ENCODE results near the gene TMEM272. TPM values are rescaled to one million over a fixed set of nuclear protein-coding genes. Genes with fewer than 3 reads are reported as not detected.

Gene TMEM272
- total RNA-seq, 1 donor from 2014 or later = 0.12 TPM

- Mint-ChIP-seq H3K27ac (ENCODE audit: unreplicated experiment) (no peak overlapping the region), H3K4me1 (ENCODE audit: low read depth) (peaks cover 17% of the 10 kb centered on the region), H3K36me3 (ENCODE audit: low read depth) (no peaks in the 10 kb centered on the region), H3K4me3 (ENCODE audit: unreplicated experiment) (no peak overlapping the region), H3K27me3 (ENCODE audit: low read depth) (no peaks in the 10 kb centered on the region), H3K9me3 (ENCODE audit: low read depth) (no peaks in the 10 kb centered on the region)
- no peak for TF ChIP-seq CTCF (IDR thresholded peaks at IDR 0.05)
- no peak for DNase-seq (ENCODE audit: low spot score)
Measured at GRCh38 chr13:51843529-51843928, 1.4 kb downstream of the TMEM272 start.

GRCh38 chr13:51841732-51842131 is 3.2 kb downstream of the TMEM272 start:
- TF ChIP-seq CTCF (IDR thresholded peaks at IDR 0.05) = no peak
- H3K27ac Mint-ChIP-seq (ENCODE audit: unreplicated experiment) = no peak overlapping the region
- H3K36me3 Mint-ChIP-seq (ENCODE audit: low read depth) = no peaks in the 10 kb centered on the region
- no peak for DNase-seq (ENCODE audit: low spot score)
- no peaks in the 10 kb centered on the region for H3K27me3 Mint-ChIP-seq (ENCODE audit: low read depth)
- H3K4me3 Mint-ChIP-seq (ENCODE audit: unreplicated experiment) = no peak overlapping the region
- H3K9me3 Mint-ChIP-seq (ENCODE audit: low read depth) = no peaks in the 10 kb centered on the region
- H3K4me1 Mint-ChIP-seq (ENCODE audit: low read depth) = peaks cover 18% of the 10 kb centered on the region

- Mint-ChIP-seq H3K4me3 (ENCODE audit: unreplicated experiment) (no peak overlapping the region), H3K27me3 (ENCODE audit: low read depth) (no peaks in the 10 kb centered on the region), H3K27ac (ENCODE audit: unreplicated experiment) (no peak overlapping the region), H3K9me3 (ENCODE audit: low read depth) (no peaks in the 10 kb centered on the region), H3K36me3 (ENCODE audit: low read depth) (no peaks in the 10 kb centered on the region), H3K4me1 (ENCODE audit: low read depth) (peaks cover 18% of the 10 kb centered on the region)
- no peak for DNase-seq (ENCODE audit: low spot score)
- TF ChIP-seq CTCF (IDR thresholded peaks at IDR 0.05) = no peak
Measured at GRCh38 chr13:51840917-51841316, 4.1 kb downstream of the TMEM272 start.

GRCh38 chr13:51839711-51840540 is 5.1 kb downstream of the TMEM272 start:
- Mint-ChIP-seq H3K9me3 (ENCODE audit: low read depth) (no peaks in the 10 kb centered on the region), H3K36me3 (ENCODE audit: low read depth) (no peaks in the 10 kb centered on the region), H3K27me3 (ENCODE audit: low read depth) (no peaks in the 10 kb centered on the region), H3K4me1 (ENCODE audit: low read depth) (peaks cover 12% of the 10 kb centered on the region), H3K27ac (ENCODE audit: unreplicated experiment) (no peak overlapping the region), H3K4me3 (ENCODE audit: unreplicated experiment) (no peak overlapping the region)
- TF ChIP-seq CTCF (IDR thresholded peaks at IDR 0.05) = no peak
- no peak for DNase-seq (ENCODE audit: low spot score)

GRCh38 chr13:51838240-51838846 is 6.6 kb downstream of the TMEM272 start:
- Mint-ChIP-seq H3K4me1 (ENCODE audit: low read depth) (peaks cover 8% of the 10 kb centered on the region), H3K36me3 (ENCODE audit: low read depth) (no peaks in the 10 kb centered on the region), H3K4me3 (ENCODE audit: unreplicated experiment) (no peak overlapping the region), H3K9me3 (ENCODE audit: low read depth) (no peaks in the 10 kb centered on the region), H3K27me3 (ENCODE audit: low read depth) (peaks cover 3% of the 10 kb centered on the region), H3K27ac (ENCODE audit: unreplicated experiment) (no peak overlapping the region)
- no peak for DNase-seq (ENCODE audit: low spot score)
- no peak for TF ChIP-seq CTCF (IDR thresholded peaks at IDR 0.05)
